Fibroblast of pulmonary artery (primary cell): Measurements from ENCODE around the gene ZNF383.
"Not testable (repeated sequence)": the region's sequence is repeated elsewhere in the genome, so short reads cannot be mapped to it uniquely, and the experiment has no call there.

Experiments
- DNase-seq: peaks from one replicate; pipeline ENCODE4 v3.0.0-alpha.2; 2010; ENCODE audit warnings: low read depth
- H3K4me3 ChIP-seq: replicated peaks from 2 replicates; pipeline ENCODE4 v1.5.1; 2011; ENCODE audit warnings: low read depth, mild to moderate bottlenecking, control low read depth, low read length, moderate library complexity

The ZNF383 gene

DNA sequence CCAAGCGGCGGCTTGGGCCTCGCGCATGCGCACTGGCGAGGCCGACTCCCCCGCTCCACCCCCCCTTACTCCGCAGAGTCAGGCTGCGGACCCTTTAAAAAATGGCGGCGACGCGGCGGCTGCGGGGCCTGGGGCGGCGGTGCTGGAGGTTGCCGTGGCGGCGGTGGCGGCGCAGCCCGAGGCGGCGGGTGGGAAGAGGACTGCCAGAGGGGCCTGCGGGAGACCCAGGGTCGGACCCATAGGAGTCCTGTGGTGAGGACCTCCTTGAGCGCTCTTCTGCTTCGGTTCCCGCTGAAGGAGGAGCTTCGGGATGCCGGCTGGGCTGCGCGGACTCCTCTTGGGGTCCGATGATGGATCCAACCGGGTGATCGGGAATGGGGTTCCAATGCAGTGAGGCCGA is 71.2 kb downstream of the ZNF383 start:
- DNase-seq, H3K4me3 ChIP-seq: not testable (repeated sequence)

DNA sequence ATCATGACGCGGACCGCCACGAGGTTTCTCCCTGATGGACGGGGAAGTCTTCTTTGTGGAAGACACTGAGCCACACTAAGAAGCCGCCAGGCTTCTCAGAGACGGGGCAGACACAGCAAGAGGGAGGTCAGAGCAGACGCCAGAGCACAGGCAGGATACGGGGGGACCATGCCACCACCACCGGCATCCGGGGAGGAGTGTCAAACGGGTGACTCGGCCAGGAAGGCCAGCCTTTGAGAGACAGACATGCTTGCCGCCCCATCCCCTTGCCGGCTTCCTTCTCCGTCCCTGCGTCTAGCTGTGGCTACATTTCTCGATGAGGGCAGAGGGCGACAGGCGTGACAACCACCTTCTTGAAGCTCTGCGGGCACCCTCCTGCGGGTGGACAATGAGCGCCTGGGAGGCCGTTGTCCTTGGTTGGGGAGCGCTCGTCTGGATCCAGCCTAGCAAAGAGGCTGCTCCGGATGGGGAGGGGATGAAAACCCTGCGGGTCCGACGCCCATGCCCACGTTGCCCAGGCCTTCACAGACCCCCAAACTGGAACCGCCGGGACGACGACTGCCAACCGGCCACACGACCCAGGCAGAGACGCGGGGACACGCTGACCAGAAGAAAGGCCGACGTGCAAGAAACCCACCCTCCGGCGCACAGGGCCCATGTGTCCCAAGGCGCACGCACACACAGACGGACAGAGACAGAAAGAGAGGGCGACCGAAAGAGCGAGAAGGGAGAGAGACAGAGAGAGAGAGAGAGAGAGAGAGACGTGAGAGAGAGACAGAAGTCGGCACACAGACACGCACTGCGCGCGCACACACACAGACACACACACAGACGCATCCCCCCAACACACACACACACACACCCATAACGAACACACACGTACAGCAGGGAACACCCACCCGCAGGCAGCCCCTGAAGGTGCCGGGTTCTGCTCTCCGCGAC is 75.3 kb downstream of the ZNF383 start:
- DNase-seq, H3K4me3 ChIP-seq: not testable (repeated sequence)

DNA sequence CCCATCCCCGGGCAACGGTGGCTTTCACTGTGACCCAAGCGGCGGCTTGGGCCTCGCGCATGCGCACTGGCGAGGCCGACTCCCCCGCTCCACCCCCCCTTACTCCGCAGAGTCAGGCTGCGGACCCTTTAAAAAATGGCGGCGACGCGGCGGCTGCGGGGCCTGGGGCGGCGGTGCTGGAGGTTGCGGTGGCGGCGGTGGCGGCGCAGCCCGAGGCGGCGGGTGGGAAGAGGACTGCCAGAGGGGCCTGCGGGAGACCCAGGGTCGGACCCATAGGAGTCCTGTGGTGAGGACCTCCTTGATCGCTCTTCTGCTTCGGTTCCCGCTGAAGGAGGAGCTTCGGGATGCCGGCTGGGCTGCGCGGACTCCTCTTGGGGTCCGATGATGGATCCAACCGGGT is 76.2 kb downstream of the ZNF383 start:
- H3K4me3 ChIP-seq, DNase-seq: not testable (repeated sequence)
